GM18873 (cell line): ENCODE results near the gene MINDY3.
"Not testable (repeated sequence)": the region's sequence is repeated elsewhere in the genome, so short reads cannot be mapped to it uniquely, and the experiment has no call there.

Experiments
- ATAC-seq: cut with Tn5 transposase; IDR thresholded peaks from one replicate; pipeline ENCODE4 v1.9.1; 2021; ENCODE audit warnings: mild to moderate bottlenecking, moderate library complexity, moderate number of reproducible peaks; ENCODE audit not compliant: unreplicated experiment, low FRiP score

MINDY3 gene

DNA sequence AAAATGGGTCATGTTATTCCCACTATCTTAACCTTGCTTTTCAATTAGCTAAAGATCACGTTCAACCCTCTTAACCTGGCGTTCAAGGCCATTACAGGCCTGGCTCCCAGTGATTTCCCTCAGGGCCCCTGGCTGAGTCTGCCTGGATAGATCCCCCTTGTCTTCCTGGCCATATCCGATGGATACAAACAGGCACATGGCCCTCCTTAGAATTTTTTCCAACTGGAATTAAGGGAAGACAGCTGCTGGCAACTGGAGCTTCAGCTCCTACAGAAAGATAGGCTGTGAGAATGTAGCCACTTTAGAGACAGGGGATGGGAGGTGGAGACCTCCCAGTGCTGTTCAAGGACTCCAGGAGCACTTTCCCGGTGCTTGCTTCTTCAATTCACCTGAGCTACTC is 77.5 kb downstream of the MINDY3 start:
- no peak for ATAC-seq

DNA sequence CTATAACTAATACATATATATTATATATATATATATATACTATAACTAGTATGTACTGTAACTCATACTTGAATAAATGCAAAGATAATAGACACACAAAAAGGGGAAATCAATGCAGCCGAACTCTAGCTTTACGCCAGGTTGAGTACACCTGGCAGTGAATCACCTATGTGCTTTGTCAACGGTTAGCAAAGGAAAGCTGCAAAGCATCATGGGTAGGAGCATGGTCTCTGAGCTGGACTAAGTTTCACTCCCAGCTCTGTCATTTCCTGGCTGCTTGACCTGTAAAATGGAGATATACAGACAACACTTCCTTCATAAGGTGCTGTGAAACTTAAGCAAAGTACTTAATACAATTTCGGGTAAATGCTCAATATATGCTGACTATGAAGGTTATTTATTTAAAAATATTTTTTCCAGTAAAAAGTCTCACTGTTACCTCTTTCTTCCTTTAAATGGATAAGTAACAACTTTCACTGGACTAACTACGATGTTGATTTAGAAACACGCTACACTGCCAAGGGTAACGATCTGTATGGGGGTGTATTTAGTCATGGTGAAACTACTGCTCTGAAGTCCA is 78.8 kb downstream of the MINDY3 start:
- no peak for ATAC-seq

DNA sequence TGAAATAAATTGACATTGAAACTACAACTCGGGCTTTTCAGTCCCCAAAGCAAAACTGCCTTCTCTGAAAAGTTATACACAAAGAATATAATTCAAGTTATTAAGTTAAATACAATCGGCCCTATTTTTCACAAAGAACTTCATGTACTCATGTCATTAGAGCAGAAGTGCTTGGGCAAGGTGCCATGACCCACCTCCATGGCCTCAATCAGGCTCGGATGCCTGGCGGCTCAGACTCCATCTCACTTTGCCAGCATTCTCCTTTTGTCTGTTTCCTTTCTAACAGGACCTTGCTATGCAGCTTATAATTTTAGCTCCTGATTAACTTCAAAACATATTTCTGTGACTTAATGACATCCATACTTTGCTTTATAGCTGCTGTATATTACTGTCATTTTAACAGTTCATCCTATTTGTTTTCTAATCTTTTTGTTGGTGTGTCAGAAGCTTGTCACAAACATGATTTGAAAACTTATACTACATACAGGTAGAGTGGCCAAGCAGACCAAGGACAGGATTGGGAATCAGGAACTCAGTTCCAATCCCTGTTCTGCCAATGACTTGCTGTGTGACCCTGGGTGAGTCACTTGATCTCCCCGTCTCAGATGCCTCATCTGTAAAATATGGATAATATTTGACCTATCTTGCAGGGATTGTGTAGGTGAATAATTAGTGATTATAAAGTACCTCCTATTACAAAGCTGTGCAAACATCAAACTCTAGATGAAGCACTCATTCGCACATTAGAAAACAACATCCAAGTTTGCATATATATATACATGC is 79.8 kb downstream of the MINDY3 start:
- ATAC-seq = no peak

DNA sequence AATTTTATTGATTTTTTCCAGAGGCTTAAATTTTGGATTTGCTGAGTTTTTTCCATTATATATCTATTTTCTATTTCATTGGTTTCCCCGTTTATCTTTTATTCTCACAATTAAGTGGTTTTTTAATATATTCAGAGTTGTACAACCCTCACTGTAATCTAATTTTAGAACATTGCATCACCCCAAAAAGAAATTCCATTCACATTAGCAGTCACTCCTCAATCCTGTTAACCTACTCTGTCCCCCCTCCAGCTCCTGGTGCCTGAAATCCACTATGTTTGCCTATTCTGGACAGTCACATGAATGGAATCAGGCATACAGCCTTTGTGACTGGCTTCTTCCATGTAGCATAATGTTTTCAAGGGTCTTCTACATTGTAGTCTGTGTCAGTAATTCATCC is 84.8 kb downstream of the MINDY3 start:
- no peak for ATAC-seq

DNA sequence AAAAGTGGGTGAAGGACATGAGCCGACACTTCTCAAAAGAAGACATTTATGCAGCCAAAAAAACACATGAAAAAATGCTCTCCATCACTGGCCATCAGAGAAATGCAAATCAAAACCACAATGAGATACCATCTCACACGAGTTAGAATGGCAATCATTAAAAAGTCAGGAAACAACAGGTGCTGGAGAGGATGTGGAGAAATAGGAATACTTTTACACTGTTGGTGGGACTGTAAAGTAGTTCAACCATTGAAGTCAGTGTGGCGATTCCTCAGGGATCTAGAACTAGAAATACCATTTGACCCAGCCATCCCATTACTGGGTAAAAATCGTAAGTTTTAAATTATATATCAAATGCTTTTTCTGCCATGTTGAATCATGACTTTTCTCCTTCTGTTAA is 85.8 kb downstream of the MINDY3 start:
- not testable (repeated sequence) for ATAC-seq

DNA sequence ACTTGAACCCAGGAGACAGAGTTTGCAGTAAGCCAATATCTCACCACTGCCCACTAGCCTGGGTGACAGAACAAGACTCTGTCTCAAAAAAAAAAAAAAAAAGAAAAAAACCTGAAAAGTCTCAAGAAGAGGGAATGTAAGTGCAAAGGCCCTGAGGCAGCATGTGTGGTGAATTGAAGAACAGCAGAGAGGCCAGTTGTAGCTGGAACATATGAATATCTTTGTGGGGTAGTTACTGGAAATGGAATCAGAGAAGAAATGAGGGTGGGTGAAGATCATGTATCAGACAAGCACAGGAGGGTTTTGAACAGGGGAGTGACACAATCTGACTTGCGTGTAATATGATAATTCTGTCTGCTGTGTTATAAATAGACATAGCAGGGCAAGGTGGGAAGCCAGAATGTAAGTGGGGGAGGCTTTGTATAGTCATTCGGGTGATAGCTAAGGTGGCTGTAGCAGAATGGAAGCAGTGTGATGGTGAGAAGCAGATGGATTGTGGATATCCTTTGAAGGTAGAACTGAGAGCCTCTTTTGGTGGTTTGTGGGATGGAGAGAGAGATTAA is 95.3 kb downstream of the MINDY3 start:
- no peak for ATAC-seq

DNA sequence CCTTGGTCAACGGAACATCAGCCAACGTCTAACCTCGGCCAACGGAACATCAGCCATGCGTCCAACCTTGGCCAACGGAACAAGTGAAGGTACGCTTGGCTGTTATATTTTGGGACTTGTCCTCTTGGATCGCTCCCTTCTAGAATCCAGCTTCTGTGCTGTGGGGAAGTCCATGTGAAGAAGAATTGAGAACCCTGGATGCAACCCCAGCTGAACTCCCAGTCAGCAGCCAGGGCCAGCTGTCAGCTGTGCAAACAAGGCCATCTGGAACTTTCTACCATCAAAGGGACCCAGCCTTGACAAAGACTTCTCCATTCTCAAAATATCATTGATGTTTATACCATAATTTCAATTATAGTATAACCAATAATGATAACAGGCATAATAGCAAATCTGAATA is 97.3 kb downstream of the MINDY3 start:
- no peak for ATAC-seq

DNA sequence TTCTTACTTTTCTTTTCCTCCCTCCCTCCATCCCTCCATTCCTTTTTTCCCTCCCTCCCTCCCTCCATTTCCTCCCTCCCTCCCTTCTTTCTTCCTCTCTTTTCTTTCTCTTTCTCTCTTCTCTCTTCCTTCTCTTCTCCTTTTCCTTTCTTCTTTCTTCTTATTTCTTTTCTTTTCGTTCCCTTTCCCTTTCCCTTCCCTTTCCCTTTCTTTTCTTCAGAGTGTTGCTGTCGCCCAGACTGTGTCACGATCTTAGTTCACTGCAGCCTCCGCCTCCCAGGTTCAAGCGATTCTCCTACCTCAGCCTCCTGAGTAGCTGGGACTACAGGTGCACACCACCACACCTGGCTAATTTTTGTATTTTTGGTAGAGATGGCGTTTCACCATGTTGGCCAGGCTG is 98.1 kb downstream of the MINDY3 start:
- not testable (repeated sequence) for ATAC-seq

DNA sequence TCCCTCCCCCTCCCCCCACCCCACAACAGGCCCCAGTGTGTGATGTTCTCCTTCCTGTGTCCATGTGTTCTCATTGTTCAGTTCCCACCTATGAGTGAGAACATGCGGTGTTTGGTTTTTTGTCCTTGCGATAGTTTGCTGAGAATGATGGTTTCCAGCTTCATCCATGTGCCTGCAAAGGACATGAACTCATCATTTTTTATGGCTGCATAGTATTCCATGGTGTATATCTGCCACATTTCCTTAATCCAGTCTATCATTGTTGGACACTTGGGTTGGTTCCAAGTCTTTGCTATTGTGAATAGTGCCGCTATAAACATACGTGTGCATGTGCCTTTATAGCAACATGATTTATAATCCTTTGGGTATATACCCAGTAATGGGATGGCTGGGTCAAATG is 99.1 kb downstream of the MINDY3 start:
- ATAC-seq = not testable (repeated sequence)

DNA sequence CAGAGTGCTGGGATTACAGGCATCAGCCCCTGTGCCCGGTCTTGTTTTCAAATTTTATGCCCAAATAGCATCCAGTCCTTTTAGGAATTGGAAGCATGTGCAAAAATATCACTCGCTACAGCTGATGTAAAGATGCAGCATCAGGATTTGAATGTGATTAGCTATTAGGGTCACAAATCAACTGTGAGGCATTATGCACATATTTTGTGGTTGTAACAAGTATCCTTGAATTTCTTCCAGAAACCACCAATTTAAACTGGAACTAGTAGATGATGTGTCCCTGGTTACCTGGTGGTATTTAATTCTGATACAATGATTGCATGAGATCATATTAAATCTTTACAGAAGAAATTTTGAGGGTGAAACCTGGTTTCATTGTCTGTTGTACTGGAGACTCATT is 99.6 kb downstream of the MINDY3 start:
- ATAC-seq = no peak

DNA sequence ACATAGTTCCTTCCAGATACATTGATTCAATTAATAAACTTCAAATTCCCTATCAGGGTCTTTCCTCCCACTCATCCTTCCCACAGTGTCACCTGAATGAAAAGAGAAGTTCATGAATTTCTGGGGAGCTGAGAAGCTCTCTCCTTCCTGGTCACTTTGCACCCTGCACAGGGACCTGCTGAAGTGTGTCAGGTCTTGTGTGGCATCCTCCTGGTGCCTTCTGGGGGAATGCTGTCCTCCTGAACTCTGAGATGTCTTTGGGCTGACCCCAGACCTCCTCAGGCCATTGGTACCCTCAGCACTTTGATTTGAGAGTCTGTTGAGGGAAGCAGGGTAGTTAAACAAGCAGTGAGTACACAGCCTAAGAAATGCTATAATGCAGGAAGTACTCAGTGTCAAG is 101.0 kb downstream of the MINDY3 start:
- no peak for ATAC-seq

DNA sequence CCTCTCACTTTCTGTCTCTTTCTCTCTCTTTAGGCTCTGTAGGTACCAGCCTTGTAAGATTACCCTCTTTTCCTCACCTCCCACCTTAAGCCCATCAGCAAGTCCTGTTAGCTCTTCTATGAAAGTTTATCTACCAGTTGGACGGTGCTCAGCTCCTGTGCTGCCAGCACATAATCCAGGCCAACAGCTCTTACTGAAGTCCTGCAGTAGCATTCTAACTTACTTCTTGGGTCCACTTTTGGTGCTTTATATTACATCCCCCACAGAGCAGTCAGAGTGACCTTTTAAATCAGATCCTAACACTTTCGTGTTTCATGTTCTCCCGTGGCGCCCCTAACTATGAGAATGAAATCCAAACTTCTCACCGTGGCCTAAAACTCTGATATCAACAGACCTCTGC is 101.7 kb downstream of the MINDY3 start:
- ATAC-seq = no peak

DNA sequence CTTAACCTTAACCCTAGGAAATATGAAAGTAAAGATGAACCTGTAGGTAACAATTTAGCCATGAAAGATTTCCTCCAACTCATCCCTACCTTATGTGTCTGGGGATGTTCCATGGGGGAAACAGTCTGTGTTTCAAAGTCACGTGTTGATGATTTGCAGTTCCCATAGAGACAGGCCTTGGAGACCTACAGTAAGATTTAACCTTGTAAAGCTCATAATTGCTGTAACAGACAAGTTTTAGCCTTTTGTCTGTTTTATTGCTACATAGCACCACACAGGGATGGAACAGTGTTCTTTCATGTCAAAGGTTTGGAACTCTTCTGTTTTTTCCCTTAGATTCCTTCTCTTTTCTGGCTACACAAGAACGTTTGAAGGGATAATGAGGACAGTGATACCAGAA is 105.4 kb downstream of the MINDY3 start:
- no peak for ATAC-seq

DNA sequence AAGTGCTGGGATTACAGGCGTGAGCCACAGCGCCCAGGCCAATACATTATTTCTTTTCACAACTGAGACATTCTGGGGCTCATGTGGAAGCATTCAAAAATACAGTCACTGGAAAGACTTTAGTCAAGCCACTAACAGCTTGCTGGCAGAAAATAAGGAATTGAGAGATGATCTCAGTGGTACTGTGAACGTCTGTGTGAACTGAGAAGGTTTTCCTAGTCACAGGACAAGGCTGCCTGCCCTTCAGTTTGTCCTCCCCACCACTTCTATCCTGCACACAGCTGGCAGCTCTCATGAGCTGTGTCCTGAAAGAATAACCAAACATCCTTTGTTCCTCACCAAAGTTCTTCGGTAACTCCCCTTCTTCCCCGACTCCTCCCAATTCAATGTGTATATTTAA is 109.3 kb downstream of the MINDY3 start:
- no peak for ATAC-seq

DNA sequence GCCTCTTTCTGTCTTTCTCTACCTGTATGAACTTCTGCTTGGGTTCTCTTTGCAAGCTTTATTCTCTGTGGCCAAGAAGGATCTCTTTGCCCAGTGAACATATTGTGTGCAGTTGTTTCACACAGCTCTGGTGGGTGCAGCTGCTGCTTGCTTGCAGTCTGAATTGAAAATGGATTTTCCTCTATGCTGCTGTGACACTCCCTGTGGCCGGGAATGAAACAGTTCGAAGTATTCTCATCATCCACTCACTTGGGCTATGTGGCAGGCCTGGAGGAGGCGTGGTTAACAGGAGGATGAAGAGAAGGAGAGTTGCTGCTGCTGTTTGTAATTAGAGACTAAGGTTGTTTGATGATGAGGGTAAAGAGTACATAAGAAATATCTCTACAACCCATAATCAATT is 112.2 kb downstream of the MINDY3 start:
- no peak for ATAC-seq

DNA sequence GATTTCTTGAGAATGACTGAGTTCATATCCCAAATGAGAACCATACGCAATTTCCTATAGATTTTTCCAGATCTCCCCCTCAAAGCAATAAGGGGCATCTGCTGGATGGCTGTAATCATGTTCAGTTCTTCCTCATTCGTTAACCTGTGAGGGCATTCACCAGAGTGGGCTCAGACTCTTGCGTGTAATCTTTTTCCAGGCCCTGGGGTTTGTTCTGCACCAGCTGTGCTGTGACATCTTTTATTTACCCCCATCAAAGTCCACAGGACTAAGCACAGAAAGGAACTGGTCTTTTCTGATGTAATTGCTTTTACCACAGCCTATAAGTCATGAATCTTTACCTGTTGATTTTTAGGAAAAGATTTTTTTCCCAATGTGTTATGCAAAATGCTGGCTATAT is 112.7 kb downstream of the MINDY3 start:
- no peak for ATAC-seq

DNA sequence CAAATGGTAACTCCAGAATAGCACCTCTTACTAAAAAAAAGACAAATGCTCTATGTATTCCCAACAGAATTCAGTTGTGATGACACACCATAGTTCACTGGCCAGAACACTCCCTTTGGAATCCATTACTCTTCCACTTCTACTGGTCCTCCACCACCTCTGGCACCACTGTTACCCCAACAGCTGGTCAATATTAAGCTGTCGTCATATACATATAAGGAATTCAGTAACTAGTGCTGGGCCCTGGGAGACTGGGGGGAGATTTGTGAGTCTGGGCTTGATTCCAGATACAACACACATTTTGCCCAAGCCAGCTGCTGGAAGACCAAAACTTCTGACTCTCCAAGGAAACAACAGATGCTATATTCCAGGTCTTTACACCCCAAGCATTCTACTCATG is 114.6 kb downstream of the MINDY3 start:
- ATAC-seq = no peak

DNA sequence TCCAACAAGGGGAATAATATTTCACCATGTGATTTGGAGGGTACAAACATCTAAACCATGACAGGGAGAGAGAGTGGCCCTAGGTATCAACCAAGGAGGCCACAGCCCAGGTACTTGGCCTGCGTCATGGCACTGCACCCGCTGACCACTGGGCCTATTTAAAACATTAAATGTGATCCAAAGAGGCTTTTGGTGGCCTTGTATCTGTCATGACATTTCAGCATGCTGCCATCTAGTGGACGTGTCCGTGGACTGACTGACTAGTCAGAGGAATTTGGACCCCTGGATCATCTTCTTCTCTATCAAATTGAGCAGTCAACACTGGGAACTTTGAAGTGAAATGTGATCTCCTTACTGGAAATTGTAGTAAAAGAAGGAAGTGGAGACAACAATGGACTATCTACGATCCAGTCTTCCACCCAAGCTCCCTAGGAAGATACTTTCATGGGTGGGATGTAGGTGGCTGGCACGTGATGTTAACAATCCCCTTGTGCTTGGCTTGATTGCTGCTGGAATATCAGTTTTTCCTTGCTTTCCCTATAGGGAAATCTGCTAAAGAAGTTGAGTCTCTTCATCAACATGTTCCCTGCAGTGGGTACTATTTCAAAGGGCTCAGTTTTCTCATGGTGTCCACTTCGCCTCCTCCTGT is 116.0 kb downstream of the MINDY3 start:
- no peak for ATAC-seq

DNA sequence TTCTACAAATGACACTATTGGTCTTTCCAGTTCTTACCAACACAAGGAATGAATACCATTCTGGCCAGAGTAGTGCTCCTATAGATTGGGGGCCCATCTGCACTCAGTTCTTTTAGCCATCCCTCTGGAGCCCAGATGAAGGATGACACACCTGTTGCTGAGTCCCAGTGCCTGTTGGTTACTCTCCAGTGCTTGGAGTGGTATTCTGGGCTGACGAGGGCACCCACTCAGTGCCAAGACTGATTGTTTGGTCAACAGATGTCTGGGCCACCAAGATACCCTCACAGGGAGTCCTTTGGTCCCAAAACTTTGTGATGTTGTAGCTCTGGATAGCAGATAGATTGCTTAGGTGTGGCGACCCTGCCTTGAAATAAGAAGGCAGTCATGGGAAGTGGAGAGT is 116.9 kb downstream of the MINDY3 start:
- no peak for ATAC-seq

DNA sequence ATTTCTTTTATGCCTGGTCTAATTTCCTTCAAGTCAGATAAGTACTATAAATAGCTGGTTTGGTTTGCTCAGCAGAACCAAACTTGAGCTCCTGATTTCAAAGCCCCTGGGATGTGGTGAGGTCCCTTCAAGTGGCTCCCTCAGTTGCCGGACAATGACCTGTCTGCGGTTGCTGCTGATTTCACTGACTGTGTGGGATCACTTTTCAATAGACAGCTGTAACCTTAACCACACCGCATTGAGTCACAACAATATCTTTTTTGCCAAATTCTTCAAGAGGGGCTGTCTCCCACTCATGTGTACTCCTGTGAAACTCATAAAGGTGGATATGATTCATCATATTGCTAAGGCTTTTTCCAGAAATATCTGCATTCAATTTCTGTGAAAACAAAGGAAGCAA is 117.5 kb downstream of the MINDY3 start:
- ATAC-seq = no peak

DNA sequence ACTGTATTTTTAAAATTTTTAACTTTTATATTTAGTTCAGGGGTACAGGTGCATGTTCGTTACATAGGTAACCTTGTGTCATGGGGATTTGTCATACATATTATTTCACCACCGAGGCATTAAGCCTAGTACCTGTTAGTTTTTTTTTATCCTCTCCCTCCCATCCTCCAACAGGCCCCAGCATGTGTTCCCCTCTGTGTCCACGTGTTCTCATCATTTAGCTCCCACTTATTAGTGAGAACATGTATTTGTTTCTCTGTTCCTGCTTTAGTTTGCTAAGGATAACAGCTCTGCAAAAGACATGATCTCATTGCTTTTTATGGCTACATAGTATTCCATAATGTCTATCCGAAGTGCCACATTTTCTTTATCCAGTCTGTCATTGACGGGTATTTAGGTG is 118.2 kb downstream of the MINDY3 start:
- ATAC-seq = no peak

DNA sequence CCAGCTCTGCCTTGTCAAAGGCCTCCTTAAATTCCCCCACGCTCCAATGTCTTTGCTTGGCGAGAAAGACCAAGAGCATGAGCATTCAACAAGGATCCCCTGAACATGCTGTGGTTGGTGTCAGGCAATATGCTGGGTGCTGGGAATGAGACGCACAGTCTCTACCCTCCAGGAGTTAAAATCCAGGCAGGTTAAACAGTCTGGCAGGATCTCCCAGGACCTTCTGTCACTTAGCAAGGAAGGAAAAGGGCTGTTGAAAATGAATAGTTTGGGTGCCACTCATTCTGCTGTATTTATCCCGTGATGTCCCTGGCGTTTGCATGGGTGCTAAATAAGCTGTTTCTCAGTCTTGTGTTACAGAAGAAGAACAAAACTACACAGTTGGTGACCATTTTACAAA is 118.7 kb downstream of the MINDY3 start:
- ATAC-seq = no peak
